ENCODE results near the gene GRID1.
"Not testable (repeated sequence)": the region's sequence is repeated elsewhere in the genome, so short reads cannot be mapped to it uniquely, and the experiment has no call there.

Gene GRID1

DNA sequence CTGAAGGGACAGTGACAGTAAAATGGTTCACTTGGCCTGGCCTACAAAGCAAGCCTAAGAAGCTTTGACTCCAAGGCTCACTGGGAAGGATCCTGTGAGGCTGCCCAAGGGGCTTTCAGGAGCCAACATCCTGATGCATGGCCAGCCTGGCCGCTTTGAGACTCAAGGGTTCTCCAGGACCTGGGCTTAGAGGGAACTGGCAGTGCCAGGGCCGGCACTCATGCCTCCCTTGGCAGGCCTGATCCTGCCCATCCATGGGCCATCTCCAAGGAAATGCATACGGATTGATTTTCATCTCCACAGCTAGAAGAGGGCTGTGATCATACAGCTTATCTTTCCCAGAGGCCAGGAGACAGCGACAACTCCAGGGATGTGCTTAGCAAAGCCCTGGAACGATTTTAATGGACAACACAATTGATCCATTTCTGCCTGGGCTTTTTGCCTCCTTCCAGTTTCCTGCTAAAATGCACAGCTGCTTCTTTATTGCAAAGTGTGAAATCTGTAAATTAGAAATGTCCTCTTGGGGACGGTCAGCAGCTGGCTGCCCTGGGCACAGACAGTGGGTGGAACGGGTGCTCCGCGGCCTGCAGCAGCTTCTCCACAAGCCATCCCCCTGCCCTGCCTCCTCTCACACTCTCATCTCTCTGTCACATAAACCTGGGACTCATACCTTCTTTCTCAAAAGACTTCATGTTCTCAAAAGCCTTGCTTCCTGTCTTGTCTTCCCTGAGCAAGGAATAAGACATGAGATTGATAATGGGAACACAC lies 288.5 kb downstream of the GRID1 start:
- no peak for DNase-seq (ENCODE audit: low read depth)

DNA sequence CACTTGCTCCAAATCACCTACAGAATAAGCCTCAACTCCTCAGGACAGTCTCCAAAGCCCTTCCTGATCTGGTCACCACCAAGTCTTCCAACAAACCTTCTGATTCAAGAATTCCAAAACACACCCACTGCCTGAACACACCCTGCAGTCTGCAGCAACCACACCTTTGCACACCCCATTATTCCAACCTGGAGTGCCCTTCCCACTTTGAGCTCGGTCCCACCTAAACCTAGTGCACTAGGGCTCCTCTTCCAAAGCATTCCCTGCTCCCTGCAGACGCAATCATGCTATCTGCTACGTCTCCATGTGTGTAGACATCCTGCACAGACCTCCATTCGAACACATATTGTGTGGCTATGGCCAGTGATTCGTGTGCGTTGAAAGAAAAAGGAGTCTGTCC lies 289.3 kb downstream of the GRID1 start:
- no peak for DNase-seq (ENCODE audit: low read depth)

DNA sequence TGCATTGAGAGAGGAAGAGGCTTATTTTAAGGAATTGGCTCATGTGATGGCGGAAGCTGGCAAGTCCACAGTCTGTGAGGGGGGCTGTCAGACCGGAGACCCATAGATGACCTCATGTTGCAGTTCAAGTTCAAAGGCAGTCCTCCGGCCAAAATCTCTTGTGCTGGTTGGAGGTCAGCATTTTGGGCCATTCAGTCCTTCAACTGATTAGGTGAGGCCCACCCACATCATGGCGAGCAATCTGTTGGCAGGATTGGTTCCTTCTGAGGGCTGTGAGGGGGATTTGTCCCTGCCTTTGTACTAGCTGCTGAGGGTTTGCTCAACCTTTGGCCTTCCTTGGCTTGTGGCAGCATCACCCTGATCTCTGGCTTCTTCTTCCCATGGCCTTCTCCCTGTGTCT lies 290.1 kb downstream of the GRID1 start:
- not testable (repeated sequence) for DNase-seq (ENCODE audit: low read depth)

DNA sequence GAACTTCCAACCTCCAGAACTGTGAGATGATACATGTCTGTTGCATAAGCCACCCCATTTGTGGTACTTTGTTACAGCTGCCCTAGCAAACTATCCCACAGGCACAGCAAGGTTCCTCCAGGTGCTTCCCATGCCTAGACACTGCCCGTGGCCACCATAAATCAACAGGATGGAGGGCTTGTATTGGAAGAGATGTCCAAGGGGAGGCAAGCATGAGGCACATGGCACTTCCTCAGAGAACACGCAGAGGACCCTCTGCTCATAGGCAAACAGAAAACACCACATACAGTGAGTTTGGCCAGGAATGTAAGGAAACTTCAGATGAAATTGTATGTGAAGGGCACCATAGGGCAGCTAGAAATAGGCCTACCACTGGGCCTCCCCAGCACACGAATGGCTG lies 291.1 kb downstream of the GRID1 start:
- no peak for DNase-seq (ENCODE audit: low read depth)

DNA sequence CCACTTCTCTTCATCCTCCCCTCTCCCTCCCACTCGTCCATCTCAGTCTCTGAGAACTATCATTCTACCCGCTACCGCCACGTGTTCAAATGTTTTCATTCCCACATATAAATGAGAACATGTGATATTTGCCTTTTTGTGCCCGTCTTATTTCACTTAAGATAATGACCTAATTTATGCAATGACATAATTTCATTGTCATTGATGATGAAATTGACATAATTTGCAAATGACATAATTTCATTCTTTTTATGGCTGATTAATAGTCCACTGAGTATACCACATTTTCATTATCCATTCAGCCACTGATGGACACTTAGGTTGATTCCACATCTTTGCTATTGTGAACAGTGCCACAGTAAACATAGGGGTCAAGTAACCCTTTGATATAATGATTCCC lies 292.3 kb downstream of the GRID1 start:
- no peak for DNase-seq (ENCODE audit: low read depth)

DNA sequence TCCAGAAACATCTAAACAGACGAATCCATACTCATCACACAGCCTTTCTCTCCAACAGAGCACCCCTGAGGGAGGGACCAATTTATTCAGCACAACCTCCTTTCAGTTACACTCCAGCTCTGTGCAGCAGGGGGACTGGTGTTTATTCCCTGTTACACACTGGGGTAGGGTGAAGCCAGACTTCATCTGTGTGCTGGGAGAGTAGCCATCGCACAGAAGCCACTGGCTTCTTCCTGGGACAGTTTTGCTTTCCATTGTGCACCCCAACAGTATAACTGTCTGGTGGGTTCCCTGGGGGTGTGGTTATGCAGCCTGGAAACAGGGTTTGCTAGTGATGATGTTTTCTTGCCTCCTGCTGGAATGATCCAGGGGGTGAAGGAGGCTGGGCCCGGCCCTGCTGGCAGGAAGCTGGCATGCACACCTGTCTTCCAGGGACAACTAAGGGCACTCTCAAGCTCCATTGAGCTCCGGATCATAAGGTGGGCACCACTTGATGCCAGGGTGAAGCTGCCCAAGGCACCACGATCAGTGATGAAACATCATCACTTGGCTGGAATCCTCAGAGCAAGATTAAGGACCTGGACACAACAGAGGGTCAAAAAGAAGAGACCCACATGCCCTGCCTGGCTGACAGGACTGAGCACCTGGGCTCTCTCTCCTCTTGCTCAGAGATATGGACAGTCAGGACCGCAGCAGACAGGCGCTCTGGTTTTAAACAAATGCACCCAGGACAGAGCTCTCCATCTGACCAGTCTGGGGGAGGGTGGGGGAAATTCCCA lies 293.2 kb downstream of the GRID1 start:
- DNase-seq (ENCODE audit: low read depth): no peak

DNA sequence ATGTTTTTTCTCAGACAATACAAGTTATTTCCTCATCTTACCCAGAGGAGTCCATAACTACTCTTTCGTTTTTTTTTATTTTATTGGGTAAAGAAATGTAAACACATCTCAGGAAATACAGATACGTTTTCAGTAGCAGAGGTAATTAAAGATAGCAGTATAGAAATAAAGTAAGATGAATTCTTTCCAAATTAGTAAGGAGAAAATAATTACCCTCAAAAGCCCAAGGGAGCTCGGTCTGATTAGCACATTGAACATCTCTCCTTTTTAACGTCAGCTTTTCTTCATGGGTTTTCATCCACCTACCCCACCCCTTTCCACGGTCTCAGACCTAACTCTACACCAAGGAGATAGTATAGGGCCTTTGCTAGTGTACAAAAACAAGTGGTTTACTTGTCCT lies 294.2 kb downstream of the GRID1 start:
- no peak for DNase-seq (ENCODE audit: low read depth)

DNA sequence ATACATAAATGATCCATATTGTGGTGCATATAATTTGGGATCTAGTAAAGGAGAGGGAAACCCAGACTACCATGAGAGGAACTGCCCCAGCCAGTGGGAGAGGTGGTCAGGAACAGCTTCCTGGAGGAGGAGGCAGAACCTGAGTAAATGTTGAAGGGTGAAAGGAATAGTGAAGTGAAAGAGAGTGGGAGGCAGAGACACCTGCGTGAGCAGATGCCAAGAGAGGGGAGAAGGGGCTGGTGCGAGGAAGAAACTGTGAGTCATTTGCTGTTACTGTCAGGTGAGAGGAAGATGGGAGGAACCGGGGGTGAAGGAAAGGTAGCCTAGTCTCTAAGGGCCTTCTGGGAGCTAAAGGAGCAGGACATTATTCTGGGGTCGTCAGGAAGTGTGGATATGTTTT lies 294.8 kb downstream of the GRID1 start:
- no peak for DNase-seq (ENCODE audit: low read depth)

DNA sequence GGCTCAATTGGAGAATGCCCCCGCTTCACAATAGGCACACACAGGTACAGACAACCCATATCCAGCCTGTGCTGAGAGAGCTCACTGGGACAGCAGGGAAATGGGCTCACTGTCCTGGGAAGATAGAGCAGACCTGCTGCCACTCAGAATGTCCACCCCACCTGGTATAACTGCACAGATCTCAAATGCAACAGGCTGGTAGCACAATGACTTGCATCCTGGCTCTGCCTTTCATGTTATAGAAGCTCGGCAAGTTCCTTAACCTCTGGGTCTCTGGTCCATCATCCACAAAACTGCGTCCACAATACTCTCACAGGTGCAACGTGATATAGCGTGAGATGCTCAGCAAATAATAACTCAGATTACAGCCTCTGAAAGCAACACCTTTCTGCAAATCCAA lies 295.4 kb downstream of the GRID1 start:
- no peak for DNase-seq (ENCODE audit: low read depth)

DNA sequence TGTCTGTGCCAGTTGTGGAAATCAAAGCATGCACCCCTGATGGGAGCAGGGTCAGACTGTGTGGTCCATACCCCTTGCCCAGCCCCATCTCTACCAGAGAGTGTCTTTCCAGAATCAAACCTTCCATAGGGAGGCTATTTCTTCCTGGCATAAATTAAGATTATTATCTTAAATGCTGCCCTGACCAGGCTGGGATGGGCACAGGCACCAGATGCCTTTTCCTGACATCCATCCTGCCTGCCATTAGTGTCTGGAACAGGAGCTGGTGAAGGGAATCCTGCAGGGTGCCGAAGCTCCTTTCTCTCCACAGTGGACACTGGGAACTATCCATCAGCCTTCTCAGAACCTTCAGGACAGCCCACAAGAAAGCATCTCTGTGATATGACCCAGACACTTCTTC lies 296.3 kb downstream of the GRID1 start:
- DNase-seq (ENCODE audit: low read depth): no peak

DNA sequence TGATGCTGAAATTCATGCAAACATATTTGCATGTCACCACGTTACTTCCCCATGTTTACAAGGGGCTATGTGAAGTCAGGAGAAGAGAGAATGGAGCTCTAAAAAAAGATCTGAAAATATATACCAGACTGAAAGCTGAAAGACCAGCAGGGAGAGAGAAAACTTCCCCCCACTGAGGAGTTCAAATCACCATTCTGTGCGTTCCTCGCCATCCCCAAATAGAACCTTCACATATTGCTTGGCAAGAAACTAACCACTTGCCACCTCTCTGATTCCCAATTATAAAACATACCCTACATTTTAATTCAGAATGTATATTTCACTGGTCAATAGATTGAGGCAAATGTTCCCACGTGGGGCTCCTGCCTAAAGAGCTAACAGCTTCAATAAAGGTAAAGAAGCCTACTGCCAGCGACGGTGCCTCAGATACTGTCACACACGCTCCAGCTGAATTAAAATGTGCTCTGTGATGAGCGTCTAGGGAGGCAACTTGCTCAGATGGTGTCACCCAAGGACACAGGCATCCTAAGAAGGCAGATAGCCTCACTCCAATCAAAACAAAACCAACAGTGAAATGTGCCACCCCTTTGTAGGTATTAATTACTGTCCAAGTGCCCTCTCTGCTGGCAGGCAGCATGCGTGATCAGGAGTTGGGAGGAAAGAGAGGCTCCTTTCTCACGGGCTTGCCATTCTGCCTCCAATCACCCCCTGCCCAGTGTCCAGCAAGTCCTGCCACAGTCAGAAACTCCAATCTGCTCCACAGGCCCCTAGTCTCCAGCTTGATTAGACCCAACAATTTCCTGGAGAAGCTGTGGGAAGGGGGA lies 298.2 kb downstream of the GRID1 start:
- no peak for DNase-seq (ENCODE audit: low read depth)

DNA sequence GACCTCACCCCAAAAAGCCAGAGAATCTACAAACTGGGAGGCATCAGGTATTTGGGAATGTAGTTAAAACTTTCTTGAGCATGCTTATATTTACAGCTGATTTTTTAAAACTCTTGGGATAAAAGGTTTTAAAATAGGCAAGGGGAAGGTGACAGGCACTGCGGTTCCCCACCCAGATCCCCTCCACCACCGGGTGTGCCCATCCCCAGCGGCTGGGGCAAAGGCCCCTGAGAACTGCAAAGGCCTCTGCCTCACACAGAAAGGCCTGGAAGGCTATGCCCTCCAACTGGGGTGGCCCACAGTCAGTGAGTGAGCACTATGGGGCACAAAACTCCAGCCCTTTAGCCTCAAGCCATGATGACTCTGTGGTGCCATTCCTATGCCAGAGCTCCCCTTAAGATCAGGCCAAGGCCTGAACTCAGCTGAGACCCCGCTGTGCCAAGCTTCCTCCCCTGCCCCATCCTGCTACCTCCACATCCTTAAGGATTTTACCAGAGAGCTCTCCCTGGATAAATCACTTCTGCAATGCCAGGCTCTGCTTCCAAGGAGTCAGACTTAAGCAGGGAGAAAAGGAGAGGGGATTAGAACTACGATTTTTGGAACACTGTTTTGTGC lies 299.1 kb downstream of the GRID1 start:
- no peak for DNase-seq (ENCODE audit: low read depth)

DNA sequence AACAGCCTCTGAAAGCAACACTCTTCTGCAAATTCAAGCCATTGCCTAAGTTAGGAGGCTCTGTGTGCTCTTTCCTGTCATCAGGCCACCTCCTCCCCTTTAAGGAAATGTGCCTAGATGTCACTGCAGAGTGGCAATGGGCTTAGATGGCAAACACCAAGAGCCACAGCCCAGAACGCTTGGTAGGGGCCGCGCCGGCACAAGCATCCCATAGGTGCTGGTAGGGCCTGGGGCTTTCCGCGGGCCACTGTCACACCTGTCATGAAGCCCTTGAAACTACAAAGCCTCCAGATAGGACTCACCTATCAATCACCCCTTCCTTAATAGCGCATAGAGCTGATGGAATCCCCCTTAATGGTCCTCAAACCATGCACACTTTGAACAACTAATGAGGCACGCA lies 299.9 kb downstream of the GRID1 start:
- no peak for DNase-seq (ENCODE audit: low read depth)

DNA sequence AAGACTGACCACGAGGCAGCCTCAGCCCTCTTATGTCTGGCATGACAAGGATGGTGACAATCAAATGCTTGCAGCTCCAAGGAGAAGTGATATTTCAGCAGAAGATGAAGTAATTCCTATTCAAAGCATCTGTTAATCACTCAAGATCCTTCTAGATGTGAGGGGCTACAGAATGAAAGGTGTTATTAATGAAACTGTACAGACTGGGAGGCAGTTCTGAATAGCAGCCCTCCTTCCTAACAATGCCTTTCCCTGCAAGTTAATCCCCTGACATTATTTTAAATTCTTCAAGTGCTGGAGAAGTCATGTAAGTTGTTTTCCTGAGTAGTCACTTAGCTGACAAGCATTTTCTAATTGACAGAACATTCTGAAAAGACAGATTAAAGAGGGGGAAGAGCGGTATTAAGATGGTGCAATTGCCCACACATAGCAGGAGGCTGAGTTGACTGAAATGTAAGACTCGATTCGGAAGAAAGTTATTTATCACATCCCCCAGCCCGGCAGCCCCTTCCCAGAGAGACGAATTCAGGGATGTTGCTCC lies 300.8 kb downstream of the GRID1 start:
- DNase-seq (ENCODE audit: low read depth): no peak

DNA sequence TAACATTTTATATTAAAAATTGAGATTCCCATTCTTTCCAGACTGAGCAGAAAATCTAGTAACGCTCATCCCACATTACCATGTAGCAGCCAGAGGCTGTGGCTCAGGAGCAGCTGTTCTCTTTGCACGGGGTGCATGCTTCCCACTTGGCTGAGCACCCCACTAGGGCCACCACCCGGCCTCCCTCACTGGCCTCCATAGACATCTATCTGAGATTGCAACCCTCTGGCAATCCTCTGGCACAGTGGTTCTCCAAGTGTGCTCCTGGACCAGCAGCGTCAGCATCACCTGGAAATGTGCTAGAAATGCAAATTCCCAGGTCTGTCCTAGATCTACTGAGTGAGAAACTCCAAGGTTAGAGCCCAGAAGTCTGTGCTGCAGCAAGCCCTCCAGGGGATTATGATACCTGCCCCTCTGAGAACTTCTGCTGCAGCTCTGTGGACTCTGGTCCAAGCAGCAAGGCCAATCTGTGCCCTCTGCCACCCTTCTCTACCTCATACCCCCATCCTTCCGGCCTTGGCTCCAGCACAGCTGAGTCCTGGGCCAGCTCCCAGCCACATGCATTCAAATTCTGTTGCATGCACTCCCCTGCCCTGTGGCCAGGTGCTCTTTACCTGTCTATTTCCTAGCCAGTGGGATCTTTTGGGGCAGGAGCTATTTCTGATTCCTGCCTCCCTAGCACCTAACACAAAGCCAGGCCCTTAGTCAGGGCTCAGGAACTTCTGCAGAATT lies 301.5 kb downstream of the GRID1 start:
- DNase-seq (ENCODE audit: low read depth): no peak

DNA sequence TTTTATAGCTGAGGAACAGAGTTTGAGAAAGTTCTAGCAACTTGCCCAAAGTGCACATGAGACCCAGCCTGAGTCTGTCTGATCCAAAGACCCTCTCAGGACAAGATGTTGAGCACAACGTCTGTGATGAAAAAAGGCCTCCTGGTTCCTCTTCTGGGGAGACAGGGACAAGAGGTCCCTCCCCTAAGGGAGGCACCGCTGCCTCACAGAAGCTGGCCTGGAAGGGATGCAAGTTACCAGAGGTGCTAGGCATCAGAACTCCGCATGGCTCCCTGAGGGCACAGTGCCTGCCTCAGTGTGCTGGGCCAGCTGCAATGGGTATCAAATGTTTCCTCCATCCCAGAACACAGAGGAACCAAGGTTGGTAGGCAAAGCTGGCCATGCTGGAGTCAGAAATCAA lies 302.4 kb downstream of the GRID1 start:
- no peak for DNase-seq (ENCODE audit: low read depth)

DNA sequence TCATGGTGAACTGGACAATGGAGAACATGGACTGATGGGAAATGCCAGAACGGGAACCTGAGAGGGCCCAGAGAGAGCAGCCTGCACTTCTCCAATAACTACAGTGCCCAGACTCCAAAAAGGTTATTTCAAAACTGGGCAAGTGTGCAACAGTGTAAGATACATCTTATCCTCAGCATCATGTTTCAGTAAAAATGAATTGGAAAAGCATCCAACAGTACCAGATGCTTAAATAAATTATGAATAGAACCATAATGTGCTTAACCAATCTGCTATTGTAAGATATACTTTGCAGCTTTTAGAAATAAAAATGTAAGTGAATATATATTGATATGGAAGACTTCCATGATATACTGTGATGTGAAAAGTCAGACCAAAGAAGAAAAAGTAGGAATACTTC lies 303.3 kb downstream of the GRID1 start:
- no peak for DNase-seq (ENCODE audit: low read depth)

DNA sequence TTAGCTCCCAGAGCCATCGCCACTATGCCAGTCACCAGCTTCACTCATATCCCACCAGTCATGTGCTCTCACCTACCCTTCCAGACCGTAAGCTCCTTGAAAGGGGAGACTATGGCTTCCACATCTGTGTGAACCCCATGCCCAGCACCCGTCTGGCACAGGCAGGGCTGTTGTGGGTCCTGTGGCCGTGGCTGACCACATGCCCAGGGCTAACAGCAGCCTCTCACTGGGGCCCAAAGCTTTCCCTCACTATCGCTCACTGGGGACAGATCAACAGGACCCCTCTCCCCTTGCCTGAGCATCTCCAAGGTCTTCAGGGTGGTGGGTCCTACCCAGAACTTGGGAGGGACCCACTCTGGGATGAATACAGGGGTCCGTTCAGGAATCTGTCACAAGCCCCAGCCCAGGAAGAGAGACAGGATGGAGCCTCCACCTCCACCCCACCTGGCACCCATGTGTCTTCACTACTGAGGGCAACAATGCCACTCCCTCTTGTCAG lies 303.9 kb downstream of the GRID1 start:
- no peak for DNase-seq (ENCODE audit: low read depth)

DNA sequence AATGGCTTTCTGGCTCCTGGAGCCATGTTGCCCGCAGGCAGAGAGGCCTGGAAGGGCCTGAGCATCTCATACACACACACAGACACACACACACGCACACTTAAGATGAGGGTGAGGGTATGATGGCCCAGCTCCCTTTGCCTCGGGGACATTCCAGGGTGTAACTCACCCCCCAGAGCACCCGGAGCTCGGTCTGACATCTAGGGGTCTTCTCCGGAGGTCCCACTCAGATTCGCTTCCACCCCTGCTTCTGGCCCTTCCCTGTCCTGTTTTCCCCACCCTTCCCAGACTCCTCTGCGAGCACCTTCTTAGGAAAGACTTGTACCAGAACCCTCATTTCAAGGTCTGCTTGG lies 304.4 kb downstream of the GRID1 start:
- DNase-seq (ENCODE audit: low read depth): no peak

DNA sequence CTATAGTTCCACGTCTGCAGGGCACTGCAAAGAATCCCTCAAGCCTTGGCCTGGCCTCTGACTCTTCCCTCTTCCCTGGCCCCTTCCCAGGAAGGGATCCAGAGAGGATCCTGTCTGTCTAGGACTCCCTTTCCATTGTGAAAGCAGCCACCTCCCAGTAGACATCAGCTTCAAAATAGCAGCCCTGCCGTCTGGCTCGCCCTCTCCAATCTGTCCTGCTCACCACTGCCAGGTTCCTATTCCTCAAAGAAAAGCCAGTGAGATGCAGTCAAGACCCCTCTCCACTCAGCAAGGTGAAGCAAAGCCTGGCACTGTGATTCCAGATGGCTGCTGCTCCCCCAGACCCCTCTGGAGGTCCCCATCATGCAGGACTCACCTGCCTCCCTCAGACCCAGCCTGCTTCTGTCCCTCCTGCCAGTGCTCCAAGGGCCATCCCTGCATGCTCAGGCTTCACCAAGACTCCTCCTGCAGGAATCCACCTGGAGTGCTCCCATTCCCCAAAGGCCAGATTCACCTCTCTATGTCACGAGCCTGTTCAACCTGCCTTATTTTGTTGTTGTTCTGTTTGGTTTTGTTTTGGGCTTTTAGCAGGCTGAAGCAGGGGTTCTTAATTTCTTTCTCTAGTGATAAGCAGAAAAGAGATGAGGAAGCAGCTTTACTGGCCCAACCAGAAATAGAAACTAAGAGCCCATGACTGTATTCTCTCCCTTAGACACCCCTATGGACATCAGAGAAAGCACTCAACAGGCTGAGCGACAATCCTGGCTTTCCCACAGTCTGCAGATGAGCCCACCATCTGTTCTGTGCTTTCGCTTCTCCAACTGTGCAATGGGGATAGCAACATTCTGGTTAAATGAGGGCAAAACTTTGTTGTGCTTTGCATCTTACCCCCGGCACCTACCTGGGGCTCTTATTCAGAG lies 305.1 kb downstream of the GRID1 start:
- no peak for DNase-seq (ENCODE audit: low read depth)

All from stimulated activated CD8-positive, alpha-beta memory T cell treated with anti-CD3 and anti-CD28 coated beads, Interleukin-12 subunit alpha, Interleukin-12 subunit beta, amount 100 ng/mL, for 1 hour (primary cell).